NCI-H1092 (cell line): Measurements from ENCODE around the gene MSI2.
A peak's percentile ranks its signal among the peaks of the same experiment; 100 is the strongest.

ENCODE experiments used
- DNase-seq: peaks from one replicate; lab custom pipeline; 2025; lab: John Stamatoyannopoulos, UW

Gene MSI2

GRCh38 chr17:57637666-57638010, 381.3 kb downstream of the MSI2 start:
- DNase-seq = no peak

GRCh38 chr17:57638284-57638683, 382.0 kb downstream of the MSI2 start:
- DNase-seq = no peak

- DNase-seq = no peak
Measured at GRCh38 chr17:57639381-57639780, 383.1 kb downstream of the MSI2 start.

- no peak for DNase-seq
Measured at GRCh38 chr17:57640079-57640478, 383.8 kb downstream of the MSI2 start.

GRCh38 chr17:57641761-57642160, 385.4 kb downstream of the MSI2 start:
- DNase-seq = no peak

GRCh38 chr17:57643062-57643461, 386.7 kb downstream of the MSI2 start:
- no peak for DNase-seq

- no peak for DNase-seq
Measured at GRCh38 chr17:57644326-57644725, 388.0 kb downstream of the MSI2 start.

GRCh38 chr17:57645950-57646665, 389.8 kb downstream of the MSI2 start:
- no peak for DNase-seq

GRCh38 chr17:57648720-57649119, 392.4 kb downstream of the MSI2 start:
- no peak for DNase-seq

GRCh38 chr17:57649191-57649590, 392.9 kb downstream of the MSI2 start:
- DNase-seq = no peak

- DNase-seq = no peak
Measured at GRCh38 chr17:57649731-57650484, 393.6 kb downstream of the MSI2 start.

- DNase-seq = no peak
Measured at GRCh38 chr17:57650548-57650947, 394.2 kb downstream of the MSI2 start.

GRCh38 chr17:57651451-57651850, 395.1 kb downstream of the MSI2 start:
- no peak for DNase-seq

GRCh38 chr17:57651996-57652395, 395.7 kb downstream of the MSI2 start:
- no peak for DNase-seq

GRCh38 chr17:57652811-57653210, 396.5 kb downstream of the MSI2 start:
- DNase-seq = no peak

- DNase-seq = no peak
Measured at GRCh38 chr17:57653279-57653678, 397.0 kb downstream of the MSI2 start.

- no peak for DNase-seq
Measured at GRCh38 chr17:57654040-57654775, 397.9 kb downstream of the MSI2 start.

- DNase-seq = no peak
Measured at GRCh38 chr17:57655553-57655952, 399.2 kb downstream of the MSI2 start.

- no peak for DNase-seq
Measured at GRCh38 chr17:57657211-57657610, 400.9 kb downstream of the MSI2 start.

GRCh38 chr17:57662041-57662440, 405.7 kb downstream of the MSI2 start:
- peak; percentile 17 for DNase-seq

- DNase-seq = peak; percentile 89
Measured at GRCh38 chr17:57662644-57663308, 406.5 kb downstream of the MSI2 start.

- no peak for DNase-seq
Measured at GRCh38 chr17:57663326-57664070, 407.2 kb downstream of the MSI2 start.
